WTC11 (cell line): Measurements from ENCODE around the gene LGALS1. TPM values are rescaled to one million over a fixed set of nuclear protein-coding genes. Genes with fewer than 3 reads are reported as not detected.

Experiments
- ATAC-seq: fragments of 200-7000 bp; cut with Tn5 transposase; 2 replicates; pipeline ENCODE4 v1.10.0; 2021; ENCODE audit warnings: mild to moderate bottlenecking, moderate library complexity
- CTCF ChIA-PET: fragments of 300-600 bp; sonication (Branson Sonifier 250); formaldehyde crosslinking; loops from one replicate; lab custom pipeline; 2021; ENCODE audit warnings: antibody characterized with exemption; lab: Charles Lee
- POLR2A ChIA-PET: fragments of 350-600 bp; sonication (Branson Sonifier 250); formaldehyde crosslinking; loops from one replicate; lab custom pipeline; 2021; ENCODE audit warnings: antibody characterized with exemption; lab: Charles Lee
- DNase-seq: peaks from one replicate; pipeline ENCODE4 v3.0.0; 2021; ENCODE audit warnings: low spot score
- H3K27ac Mint-ChIP-seq: 2 replicates; pipeline ENCODE4 v1.8.0; 2021; ENCODE audit warnings: mixed read lengths
- H3K27me3 Mint-ChIP-seq: 2 replicates; pipeline ENCODE4 v1.8.0; 2021; ENCODE audit warnings: low read depth, mild to moderate bottlenecking, moderate library complexity, mixed read lengths
- H3K36me3 Mint-ChIP-seq: 2 replicates; pipeline ENCODE4 v1.8.0; 2021; ENCODE audit warnings: mixed read lengths
- H3K4me1 Mint-ChIP-seq: 2 replicates; pipeline ENCODE4 v1.8.0; 2022; ENCODE audit warnings: mixed read lengths
- H3K4me3 Mint-ChIP-seq: 2 replicates; pipeline ENCODE4 v1.8.0; 2021; ENCODE audit warnings: mild to moderate bottlenecking, moderate library complexity, mixed read lengths
- H3K9me3 Mint-ChIP-seq: 2 replicates; pipeline ENCODE4 v1.8.0; 2021; ENCODE audit warnings: mixed read lengths
- ATF1 ChIP-seq: sonication (generic); formaldehyde crosslinking; IDR thresholded peaks from 2 replicates; pipeline ENCODE4 v1.8.1; 2023; ENCODE audit warnings: mild to moderate bottlenecking, moderate library complexity, missing genetic modification reagents
- CBFB ChIP-seq: sonication (generic); formaldehyde crosslinking; IDR thresholded peaks from 2 replicates; pipeline ENCODE4 v1.8.1; 2022; ENCODE audit warnings: mild to moderate bottlenecking, low read depth, missing genetic modification reagents
- CTCF ChIP-seq: fragments of 200-600 bp; IDR thresholded peaks from 2 replicates; pipeline ENCODE4 v1.8.0; 2022; ENCODE audit warnings: antibody characterized with exemption
- ETV6 ChIP-seq: sonication (generic); formaldehyde crosslinking; IDR thresholded peaks from 2 replicates; pipeline ENCODE4 v1.8.1; 2022; ENCODE audit warnings: mild to moderate bottlenecking, missing genetic modification reagents
- FOXK1 ChIP-seq: sonication (generic); formaldehyde crosslinking; IDR thresholded peaks from 2 replicates; pipeline ENCODE4 v1.8.0; 2022; ENCODE audit warnings: mild to moderate bottlenecking, moderate library complexity, missing genetic modification reagents
- FOXP1 ChIP-seq: sonication (generic); formaldehyde crosslinking; IDR thresholded peaks from 2 replicates; pipeline ENCODE4 v1.8.0; 2022; ENCODE audit warnings: missing genetic modification reagents, mild to moderate bottlenecking, moderate library complexity, borderline replicate concordance
- FOXP4 ChIP-seq: sonication (generic); formaldehyde crosslinking; IDR thresholded peaks from 2 replicates; pipeline ENCODE4 v1.8.0; 2022; ENCODE audit warnings: mild to moderate bottlenecking, missing genetic modification reagents
- NR3C1 ChIP-seq: sonication (generic); formaldehyde crosslinking; conservative IDR thresholded peaks from 2 replicates; pipeline ENCODE4 v1.8.1; 2023; ENCODE audit warnings: low read depth, mild to moderate bottlenecking, missing genetic modification reagents
- SMAD4 ChIP-seq: sonication (generic); formaldehyde crosslinking; IDR thresholded peaks from 2 replicates; pipeline ENCODE4 v1.8.0; 2022; ENCODE audit warnings: mild to moderate bottlenecking, missing genetic modification reagents
- SP1 ChIP-seq: sonication (generic); formaldehyde crosslinking; conservative IDR thresholded peaks from 2 replicates; pipeline ENCODE4 v1.8.1; 2022; ENCODE audit warnings: missing genetic modification reagents
- TCF7 ChIP-seq: sonication (generic); formaldehyde crosslinking; IDR thresholded peaks from 2 replicates; pipeline ENCODE4 v1.8.0; 2022; ENCODE audit warnings: mild to moderate bottlenecking, low read depth, missing genetic modification reagents, moderate library complexity
- TEAD1 ChIP-seq: sonication (generic); formaldehyde crosslinking; IDR thresholded peaks from 2 replicates; pipeline ENCODE4 v1.8.0; 2022; ENCODE audit warnings: mild to moderate bottlenecking, missing genetic modification reagents
- USF2 ChIP-seq: sonication (generic); formaldehyde crosslinking; IDR thresholded peaks from 2 replicates; pipeline ENCODE4 v1.8.1; 2023; ENCODE audit warnings: mild to moderate bottlenecking, missing genetic modification reagents, moderate library complexity
- ZBTB21 ChIP-seq: sonication (generic); formaldehyde crosslinking; IDR thresholded peaks from 2 replicates; pipeline ENCODE4 v1.8.1; 2023; ENCODE audit warnings: mild to moderate bottlenecking, missing genetic modification reagents, borderline replicate concordance
- ZNF121 ChIP-seq: sonication (generic); formaldehyde crosslinking; IDR thresholded peaks from 2 replicates; pipeline ENCODE4 v1.8.0; 2023; ENCODE audit warnings: missing genetic modification reagents
- ZNF396 ChIP-seq: fragments of 250-450 bp; sonication (Bioruptor Pico); IDR thresholded peaks from 2 replicates; pipeline ENCODE4 v1.8.0; 2021; ENCODE audit warnings: mild to moderate bottlenecking, moderate library complexity, borderline replicate concordance
- ZNF423 ChIP-seq: fragments of 250-450 bp; sonication (Bioruptor Pico); IDR thresholded peaks from 2 replicates; pipeline ENCODE4 v2.1.2; 2022; ENCODE audit warnings: mild to moderate bottlenecking, moderate library complexity
- ZNF671 ChIP-seq: fragments of 250-450 bp; sonication (Bioruptor Pico); IDR thresholded peaks from 2 replicates; pipeline ENCODE4 v1.8.0; 2021; ENCODE audit warnings: mild to moderate bottlenecking
- total RNA-seq: library from RNA; stranded (reverse); gene quantifications from 3 replicates; pipeline ENCODE4 v1.2.3, GENCODE V29; 2021
- TF ChIP-seq, protein P1 (sequence below): fragments of 250-450 bp; sonication (Bioruptor Pico); IDR thresholded peaks from 2 replicates; pipeline ENCODE4 v2.1.2; 2022; ENCODE audit warnings: mild to moderate bottlenecking, moderate library complexity
- TF ChIP-seq, protein P2 (sequence below): sonication (generic); formaldehyde crosslinking; IDR thresholded peaks from 2 replicates; pipeline ENCODE4 v1.8.1; 2022; ENCODE audit warnings: low read depth, missing genetic modification reagents, borderline replicate concordance
- TF ChIP-seq, protein P3 (sequence below): sonication (generic); formaldehyde crosslinking; IDR thresholded peaks from 2 replicates; pipeline ENCODE4 v1.8.1; 2023; ENCODE audit warnings: mild to moderate bottlenecking, moderate library complexity, missing genetic modification reagents
- TF ChIP-seq, protein P4 (sequence below): fragments of 250-450 bp; sonication (Bioruptor Pico); IDR thresholded peaks from 2 replicates; pipeline ENCODE4 v1.9.0; 2021; ENCODE audit warnings: mild to moderate bottlenecking
- TF ChIP-seq, protein P5 (sequence below): sonication (generic); formaldehyde crosslinking; IDR thresholded peaks from 2 replicates; pipeline ENCODE4 v1.8.1; 2022; ENCODE audit warnings: mild to moderate bottlenecking, moderate library complexity, missing genetic modification reagents
- TF ChIP-seq, protein P6 (sequence below): sonication (generic); formaldehyde crosslinking; IDR thresholded peaks from 2 replicates; pipeline ENCODE4 v1.8.0; 2022; ENCODE audit warnings: mild to moderate bottlenecking, missing genetic modification reagents

Gene LGALS1
- total RNA-seq, 1 experiment from 2014 or later: 17.3 TPM

DNA sequence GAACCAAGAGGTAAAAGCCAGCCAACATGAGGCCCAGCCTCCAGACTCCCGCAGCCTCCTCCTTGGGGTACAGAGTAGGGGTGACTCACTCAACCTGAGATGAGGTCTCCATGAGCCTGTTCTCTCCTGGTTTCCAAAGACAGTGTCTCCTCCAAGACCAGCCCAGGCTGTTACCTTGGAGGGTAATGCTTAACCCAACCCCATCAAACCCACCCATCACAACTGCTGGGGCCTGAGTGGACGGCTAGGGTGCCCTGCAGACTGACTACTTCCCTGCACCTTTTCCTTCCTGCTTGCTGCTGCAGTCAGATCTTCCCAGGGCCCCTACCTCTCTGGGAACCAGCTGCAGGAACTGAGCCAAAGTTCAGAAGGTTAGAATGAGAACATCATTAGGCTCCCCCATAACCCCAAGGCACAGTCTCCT, 5.6 kb downstream of the LGALS1 start:
- CTCF ChIA-PET: interaction anchor here (0.6 to 4.0 kb wide), 19 partner anchors 9 to 163 kb away, joined by 3 to 85 read pairs (median 7); partner anchors contain the start of genes ANKRD54, GCAT, GGA1 and PDXP
- Mint-ChIP-seq H3K4me3 (no peak overlapping the region), H3K4me1 (peaks cover 10% of the 10 kb centered on the region), H3K9me3 (no peaks in the 10 kb centered on the region), H3K27ac (no peak overlapping the region), H3K27me3 (peaks cover 12% of the 10 kb centered on the region), H3K36me3 (no peaks in the 10 kb centered on the region)
- no peak for ATAC-seq
- POLR2A ChIA-PET: interaction anchor here (0.5 to 1.4 kb wide), 4 partner anchors 13 to 224 kb away, joined by 3 to 7 read pairs (median 4); partner anchors contain the start of gene PDXP
- TF ChIP-seq CBFB: no peak
- TF ChIP-seq FOXP4 (CRISPR knock-in tag): no peak
- TF ChIP-seq, protein P1, sequence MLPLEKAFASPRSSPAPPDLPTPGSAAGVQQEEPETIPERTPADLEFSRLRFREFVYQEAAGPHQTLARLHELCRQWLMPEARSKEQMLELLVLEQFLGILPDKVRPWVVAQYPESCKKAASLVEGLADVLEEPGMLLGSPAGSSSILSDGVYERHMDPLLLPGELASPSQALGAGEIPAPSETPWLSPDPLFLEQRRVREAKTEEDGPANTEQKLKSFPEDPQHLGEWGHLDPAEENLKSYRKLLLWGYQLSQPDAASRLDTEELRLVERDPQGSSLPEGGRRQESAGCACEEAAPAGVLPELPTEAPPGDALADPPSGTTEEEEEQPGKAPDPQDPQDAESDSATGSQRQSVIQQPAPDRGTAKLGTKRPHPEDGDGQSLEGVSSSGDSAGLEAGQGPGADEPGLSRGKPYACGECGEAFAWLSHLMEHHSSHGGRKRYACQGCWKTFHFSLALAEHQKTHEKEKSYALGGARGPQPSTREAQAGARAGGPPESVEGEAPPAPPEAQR: no peak
- TF ChIP-seq ZNF396: no peak
- no peak for TF ChIP-seq TEAD1 (CRISPR knock-in tag)
- no peak for TF ChIP-seq NR3C1 (CRISPR knock-in tag)
- TF ChIP-seq, protein P2, sequence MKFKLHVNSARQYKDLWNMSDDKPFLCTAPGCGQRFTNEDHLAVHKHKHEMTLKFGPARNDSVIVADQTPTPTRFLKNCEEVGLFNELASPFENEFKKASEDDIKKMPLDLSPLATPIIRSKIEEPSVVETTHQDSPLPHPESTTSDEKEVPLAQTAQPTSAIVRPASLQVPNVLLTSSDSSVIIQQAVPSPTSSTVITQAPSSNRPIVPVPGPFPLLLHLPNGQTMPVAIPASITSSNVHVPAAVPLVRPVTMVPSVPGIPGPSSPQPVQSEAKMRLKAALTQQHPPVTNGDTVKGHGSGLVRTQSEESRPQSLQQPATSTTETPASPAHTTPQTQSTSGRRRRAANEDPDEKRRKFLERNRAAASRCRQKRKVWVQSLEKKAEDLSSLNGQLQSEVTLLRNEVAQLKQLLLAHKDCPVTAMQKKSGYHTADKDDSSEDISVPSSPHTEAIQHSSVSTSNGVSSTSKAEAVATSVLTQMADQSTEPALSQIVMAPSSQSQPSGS (CRISPR knock-in tag): no peak
- TF ChIP-seq SMAD4 (CRISPR knock-in tag): no peak
- TF ChIP-seq TCF7 (CRISPR knock-in tag): no peak
- no peak for TF ChIP-seq FOXP1 (CRISPR knock-in tag)
- TF ChIP-seq ZBTB21: no peak
- TF ChIP-seq ETV6 (CRISPR knock-in tag): no peak
- TF ChIP-seq, protein P3, sequence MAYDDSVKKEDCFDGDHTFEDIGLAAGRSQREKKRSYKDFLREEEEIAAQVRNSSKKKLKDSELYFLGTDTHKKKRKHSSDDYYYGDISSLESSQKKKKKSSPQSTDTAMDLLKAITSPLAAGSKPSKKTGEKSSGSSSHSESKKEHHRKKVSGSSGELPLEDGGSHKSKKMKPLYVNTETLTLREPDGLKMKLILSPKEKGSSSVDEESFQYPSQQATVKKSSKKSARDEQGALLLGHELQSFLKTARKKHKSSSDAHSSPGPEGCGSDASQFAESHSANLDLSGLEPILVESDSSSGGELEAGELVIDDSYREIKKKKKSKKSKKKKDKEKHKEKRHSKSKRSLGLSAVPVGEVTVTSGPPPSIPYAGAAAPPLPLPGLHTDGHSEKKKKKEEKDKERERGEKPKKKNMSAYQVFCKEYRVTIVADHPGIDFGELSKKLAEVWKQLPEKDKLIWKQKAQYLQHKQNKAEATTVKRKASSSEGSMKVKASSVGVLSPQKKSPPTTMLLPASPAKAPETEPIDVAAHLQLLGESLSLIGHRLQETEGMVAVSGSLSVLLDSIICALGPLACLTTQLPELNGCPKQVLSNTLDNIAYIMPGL: no peak
- TF ChIP-seq, protein P4, sequence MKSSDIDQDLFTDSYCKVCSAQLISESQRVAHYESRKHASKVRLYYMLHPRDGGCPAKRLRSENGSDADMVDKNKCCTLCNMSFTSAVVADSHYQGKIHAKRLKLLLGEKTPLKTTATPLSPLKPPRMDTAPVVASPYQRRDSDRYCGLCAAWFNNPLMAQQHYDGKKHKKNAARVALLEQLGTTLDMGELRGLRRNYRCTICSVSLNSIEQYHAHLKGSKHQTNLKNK: no peak
- no peak for TF ChIP-seq ATF1
- TF ChIP-seq SP1 (CRISPR knock-in tag): no peak
- no peak for TF ChIP-seq USF2 (CRISPR knock-in tag)
- no peak for TF ChIP-seq ZNF671 (CRISPR knock-in tag)
- no peak for DNase-seq

DNA sequence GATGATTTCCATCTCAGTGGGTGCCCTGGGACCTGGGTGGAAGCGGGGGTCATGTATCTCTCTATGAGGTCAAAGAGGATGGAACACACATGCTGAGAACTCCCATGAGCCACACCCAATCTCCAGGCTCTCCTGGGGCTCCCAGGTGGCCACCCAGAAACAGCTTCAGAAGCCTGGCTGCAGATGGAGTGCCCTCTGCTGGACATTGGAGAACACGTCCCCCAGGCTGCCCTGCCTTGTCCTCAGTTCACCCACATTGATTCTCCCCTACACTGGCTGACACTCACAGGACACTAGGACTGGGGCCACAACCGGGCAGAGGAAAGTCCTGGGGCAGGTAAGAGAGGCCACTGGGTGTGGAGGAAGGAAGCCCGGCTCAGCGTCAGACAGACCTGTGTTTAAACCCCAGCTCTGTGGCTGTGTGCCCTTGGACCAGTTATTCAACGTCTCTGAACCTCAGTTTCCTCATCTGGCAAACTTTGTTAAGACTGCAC, 6.2 kb downstream of the LGALS1 start:
- Mint-ChIP-seq H3K4me1 (peaks cover 8% of the 10 kb centered on the region), H3K9me3 (no peaks in the 10 kb centered on the region), H3K36me3 (no peaks in the 10 kb centered on the region), H3K27ac (no peak overlapping the region), H3K4me3 (no peak overlapping the region), H3K27me3 (peaks cover 8% of the 10 kb centered on the region)
- POLR2A ChIA-PET: interaction anchor here (0.5 to 1.4 kb wide), 3 partner anchors 12 to 23 kb away, joined by 3 to 7 read pairs (median 3); partner anchors contain the start of gene PDXP
- CTCF ChIA-PET: interaction anchor here (0.5 to 4.0 kb wide), 22 partner anchors 8 to 609 kb away, joined by 3 to 85 read pairs (median 6); partner anchors contain the start of genes ANKRD54, GCAT, GGA1 and PDXP
- TF ChIP-seq ZNF121: peak; percentile 34
- TF ChIP-seq, protein P5, sequence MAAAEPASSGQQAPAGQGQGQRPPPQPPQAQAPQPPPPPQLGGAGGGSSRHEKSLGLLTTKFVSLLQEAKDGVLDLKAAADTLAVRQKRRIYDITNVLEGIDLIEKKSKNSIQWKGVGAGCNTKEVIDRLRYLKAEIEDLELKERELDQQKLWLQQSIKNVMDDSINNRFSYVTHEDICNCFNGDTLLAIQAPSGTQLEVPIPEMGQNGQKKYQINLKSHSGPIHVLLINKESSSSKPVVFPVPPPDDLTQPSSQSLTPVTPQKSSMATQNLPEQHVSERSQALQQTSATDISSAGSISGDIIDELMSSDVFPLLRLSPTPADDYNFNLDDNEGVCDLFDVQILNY (CRISPR knock-in tag): no peak
- 0 out of 2 replicates have a peak, but pooled peaks have one; percentile 18 for TF ChIP-seq FOXK1 (CRISPR knock-in tag)
- TF ChIP-seq, protein P6, sequence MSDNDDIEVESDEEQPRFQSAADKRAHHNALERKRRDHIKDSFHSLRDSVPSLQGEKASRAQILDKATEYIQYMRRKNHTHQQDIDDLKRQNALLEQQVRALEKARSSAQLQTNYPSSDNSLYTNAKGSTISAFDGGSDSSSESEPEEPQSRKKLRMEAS: 0 out of 2 replicates have a peak, but pooled peaks have one; percentile 43
- TF ChIP-seq NR3C1 (CRISPR knock-in tag): no peak
- peak; percentile 68 for TF ChIP-seq CTCF
- TF ChIP-seq ZNF423: peak; percentile 75
- DNase-seq: peak; percentile 84
- peak; percentile 54 for ATAC-seq
